ENCODE measurements around the gene ATOSA.

DNA sequence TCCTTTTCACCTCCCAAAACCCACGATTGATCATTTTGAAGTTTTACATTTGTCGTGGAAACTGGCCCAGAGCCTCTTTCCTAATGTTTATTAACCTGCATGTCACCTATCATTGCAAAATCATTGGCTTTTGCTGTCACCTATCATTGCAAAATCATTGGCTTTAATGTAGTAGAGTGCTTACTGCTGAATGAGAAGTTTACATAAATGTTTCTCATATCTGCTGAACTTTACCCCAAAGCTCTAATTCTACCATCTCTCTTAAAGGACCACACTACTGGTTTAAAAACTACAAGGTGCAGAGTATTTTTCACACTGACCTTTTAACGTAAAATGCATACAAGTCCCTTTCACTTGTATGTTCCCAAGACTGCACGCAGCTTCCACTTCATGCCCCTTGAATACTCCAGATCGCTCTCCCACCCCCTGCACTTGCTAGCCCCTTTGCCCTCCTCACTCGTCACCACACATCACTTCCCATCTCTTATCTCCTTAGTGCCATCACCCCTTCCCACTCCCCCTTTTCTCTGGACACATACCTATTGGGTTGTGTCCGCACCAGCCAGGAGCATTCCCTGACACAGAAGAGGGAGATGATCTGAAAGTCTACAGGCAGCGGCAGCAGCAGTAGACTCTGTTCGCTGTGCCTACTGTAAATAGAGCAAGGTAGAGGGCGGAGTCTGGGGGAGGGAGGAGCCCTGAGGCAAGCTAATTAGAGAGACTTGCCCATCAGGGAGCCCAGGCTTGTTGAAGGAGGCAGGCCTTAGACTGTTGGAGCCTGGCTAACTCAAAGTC is 30.2 kb upstream of the ATOSA start:
- no peak for TF ChIP-seq GABPB1 (CRISPR knock-in tag; IDR thresholded peaks at IDR 0.05)
- TF ChIP-seq, protein P1, sequence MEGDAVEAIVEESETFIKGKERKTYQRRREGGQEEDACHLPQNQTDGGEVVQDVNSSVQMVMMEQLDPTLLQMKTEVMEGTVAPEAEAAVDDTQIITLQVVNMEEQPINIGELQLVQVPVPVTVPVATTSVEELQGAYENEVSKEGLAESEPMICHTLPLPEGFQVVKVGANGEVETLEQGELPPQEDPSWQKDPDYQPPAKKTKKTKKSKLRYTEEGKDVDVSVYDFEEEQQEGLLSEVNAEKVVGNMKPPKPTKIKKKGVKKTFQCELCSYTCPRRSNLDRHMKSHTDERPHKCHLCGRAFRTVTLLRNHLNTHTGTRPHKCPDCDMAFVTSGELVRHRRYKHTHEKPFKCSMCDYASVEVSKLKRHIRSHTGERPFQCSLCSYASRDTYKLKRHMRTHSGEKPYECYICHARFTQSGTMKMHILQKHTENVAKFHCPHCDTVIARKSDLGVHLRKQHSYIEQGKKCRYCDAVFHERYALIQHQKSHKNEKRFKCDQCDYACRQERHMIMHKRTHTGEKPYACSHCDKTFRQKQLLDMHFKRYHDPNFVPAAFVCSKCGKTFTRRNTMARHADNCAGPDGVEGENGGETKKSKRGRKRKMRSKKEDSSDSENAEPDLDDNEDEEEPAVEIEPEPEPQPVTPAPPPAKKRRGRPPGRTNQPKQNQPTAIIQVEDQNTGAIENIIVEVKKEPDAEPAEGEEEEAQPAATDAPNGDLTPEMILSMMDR (IDR thresholded peaks at IDR 0.05), result no peak
